Smooth muscle cell (in vitro differentiated cells): ENCODE measurements around the gene ANKS1B. TPM values are rescaled to one million over a fixed set of nuclear protein-coding genes. Genes with fewer than 3 reads are reported as not detected.

Experiments
- DNase-seq: peaks from one replicate; lab custom pipeline; 2025; ENCODE audit not compliant: unreplicated experiment; lab: John Stamatoyannopoulos, UW
- H2AFZ ChIP-seq: fragments of 200-600 bp; sonication (generic); 2 replicates; pipeline ENCODE4 v1.6.0; 2016; ENCODE audit warnings: antibody characterized with exemption, low read depth, mild to moderate bottlenecking
- H3F3A ChIP-seq: fragments of 200-600 bp; sonication (generic); 2 replicates; pipeline ENCODE4 v1.6.0; 2017; ENCODE audit warnings: antibody characterized with exemption, low read depth
- H3K27ac ChIP-seq: fragments of 200-600 bp; sonication (generic); 2 replicates; pipeline ENCODE4 v1.5.1; 2016; ENCODE audit warnings: low read depth, mild to moderate bottlenecking
- H3K27me3 ChIP-seq: fragments of 200-600 bp; sonication (generic); 2 replicates; pipeline ENCODE4 v1.6.1; 2016; ENCODE audit warnings: low read depth, mild to moderate bottlenecking
- H3K36me3 ChIP-seq: fragments of 200-600 bp; sonication (generic); 2 replicates; pipeline ENCODE4 v1.5.1; 2016; ENCODE audit warnings: low read depth
- H3K4me1 ChIP-seq: fragments of 200-600 bp; sonication (generic); 2 replicates; pipeline ENCODE4 v1.5.1; 2016; ENCODE audit warnings: low read depth
- H3K4me2 ChIP-seq: fragments of 200-600 bp; sonication (generic); 2 replicates; pipeline ENCODE4 v1.6.0; 2016; ENCODE audit warnings: mild to moderate bottlenecking
- H3K4me3 ChIP-seq: fragments of 200-600 bp; sonication (generic); 2 replicates; pipeline ENCODE4 v1.5.1; 2016; ENCODE audit warnings: mild to moderate bottlenecking
- H3K79me2 ChIP-seq: fragments of 200-600 bp; sonication (generic); 2 replicates; pipeline ENCODE4 v1.6.0; 2016; ENCODE audit warnings: low read depth, mild to moderate bottlenecking
- H3K9ac ChIP-seq: fragments of 200-600 bp; sonication (generic); 2 replicates; pipeline ENCODE4 v1.6.0; 2016; ENCODE audit warnings: low read depth
- H3K9me3 ChIP-seq: fragments of 200-600 bp; sonication (generic); replicated peaks from 2 replicates; pipeline ENCODE4 v1.5.1; 2016; ENCODE audit warnings: low read depth
- H4K20me1 ChIP-seq: fragments of 200-600 bp; sonication (generic); 2 replicates; pipeline ENCODE4 v1.6.0; 2016; ENCODE audit warnings: low read depth
- CTCF ChIP-seq: fragments of 200-600 bp; sonication (generic); IDR thresholded peaks from 2 replicates; pipeline ENCODE4 v1.5.1; 2017; ENCODE audit warnings: borderline replicate concordance, mild to moderate bottlenecking, antibody characterized with exemption; ENCODE audit not compliant: insufficient read depth, poor library complexity, severe bottlenecking
- WGBS: methylation state at CpG from one replicate; pipeline ENCODE4 v1.1.7; 2016; ENCODE audit warnings: low lambda C conversion rate; 5-methylcytosine and 5-hydroxymethylcytosine counted together
- polyA plus RNA-seq: library from polyadenylated mRNA; unstranded; fragments of >200 nt; fragmentation: Nextera tagmentation; extraction: Ambion mirVana; gene quantifications from 2 replicates; pipeline ENCODE4 v1.2.1, GENCODE V29; 2016
- total RNA-seq: library from RNA; depleted of rRNA; stranded (reverse); fragments of >200 nt; gene quantifications from 2 replicates; pipeline ENCODE4 v1.2.3, GENCODE V29; 2014

ANKS1B gene
- total and polyA plus RNA-seq, 2 experiments from 2014 or later = 0.47 to 7.3 TPM

DNA sequence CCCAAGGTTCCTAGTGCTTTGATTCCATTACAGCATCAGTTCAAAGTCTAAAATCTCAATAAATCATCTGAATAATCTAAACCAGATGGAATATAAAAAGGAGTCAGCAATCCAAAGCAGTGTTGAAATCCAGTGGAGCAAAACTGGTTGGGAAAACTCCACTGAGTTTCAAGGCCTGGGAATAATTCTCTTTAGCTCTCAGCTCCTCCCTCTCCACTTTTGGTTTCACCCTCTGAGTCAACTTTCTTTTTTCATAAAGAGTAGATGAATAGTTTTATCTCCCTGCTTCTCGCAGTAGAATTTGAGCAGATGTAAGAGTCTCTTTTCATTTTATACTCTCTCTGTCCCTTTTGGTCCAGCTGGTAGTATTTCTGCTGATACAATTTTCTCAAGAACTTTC, 1001.1 kb downstream of the ANKS1B start:
- Histone ChIP-seq H3K4me3 (no peak overlapping the region), H4K20me1 (no peaks in the 10 kb centered on the region), H3K9ac (no peak overlapping the region), H3K36me3 (no peaks in the 10 kb centered on the region), H3K27me3 (no peaks in the 10 kb centered on the region), H3K4me2 (no peak overlapping the region), H3F3A (no peaks in the 10 kb centered on the region), H3K27ac (no peak overlapping the region), H3K9me3 (no peaks in the 10 kb centered on the region), H2AFZ (no peak overlapping the region), H3K79me2 (no peaks in the 10 kb centered on the region), H3K4me1 (no peaks in the 10 kb centered on the region)
- no peak for DNase-seq
- TF ChIP-seq CTCF = no peak
- WGBS = 100% methylated on average over 1 of the region's 1 CpG

- Histone ChIP-seq H4K20me1 (no peaks in the 10 kb centered on the region), H2AFZ (no peak overlapping the region), H3K36me3 (no peaks in the 10 kb centered on the region), H3K9ac (no peak overlapping the region), H3K4me3 (no peak overlapping the region), H3K27ac (no peak overlapping the region), H3K4me2 (no peak overlapping the region), H3K79me2 (no peaks in the 10 kb centered on the region), H3F3A (no peaks in the 10 kb centered on the region), H3K9me3 (no peaks in the 10 kb centered on the region), H3K27me3 (no peaks in the 10 kb centered on the region), H3K4me1 (no peaks in the 10 kb centered on the region)
- DNase-seq = no peak
- no peak for TF ChIP-seq CTCF
Measured at GRCh38 chr12:98980508-98980907, 1004.2 kb downstream of the ANKS1B start.

GRCh38 chr12:98977186-98977585, 1007.5 kb downstream of the ANKS1B start:
- Histone ChIP-seq H4K20me1 (no peaks in the 10 kb centered on the region), H3K36me3 (no peaks in the 10 kb centered on the region), H3K4me1 (no peaks in the 10 kb centered on the region), H3K9me3 (no peaks in the 10 kb centered on the region), H3K4me2 (no peak overlapping the region), H2AFZ (no peak overlapping the region), H3K79me2 (no peaks in the 10 kb centered on the region), H3K4me3 (no peak overlapping the region), H3F3A (no peaks in the 10 kb centered on the region), H3K27ac (no peak overlapping the region), H3K9ac (no peak overlapping the region), H3K27me3 (no peaks in the 10 kb centered on the region)
- 88% methylated on average over 2 of the region's 2 CpGs for WGBS
- TF ChIP-seq CTCF = no peak
- DNase-seq = no peak

- Histone ChIP-seq H3K4me2 (no peak overlapping the region), H3K9ac (no peak overlapping the region), H3K79me2 (no peaks in the 10 kb centered on the region), H3K27me3 (no peaks in the 10 kb centered on the region), H3K36me3 (no peaks in the 10 kb centered on the region), H3K4me3 (no peak overlapping the region), H3K27ac (no peak overlapping the region), H3K9me3 (no peaks in the 10 kb centered on the region), H3K4me1 (no peaks in the 10 kb centered on the region), H2AFZ (no peak overlapping the region), H4K20me1 (no peaks in the 10 kb centered on the region), H3F3A (no peaks in the 10 kb centered on the region)
- TF ChIP-seq CTCF = no peak
- no peak for DNase-seq
Measured at GRCh38 chr12:98974767-98975381, 1009.9 kb downstream of the ANKS1B start.
